GM18499 (cell line): ENCODE results near the gene TTC1.
"Not testable (repeated sequence)": the region's sequence is repeated elsewhere in the genome, so short reads cannot be mapped to it uniquely, and the experiment has no call there.

Source experiments
- ATAC-seq: cut with Tn5 transposase; IDR thresholded peaks from one replicate; pipeline ENCODE4 v1.9.1; 2021; ENCODE audit warnings: moderate number of reproducible peaks; ENCODE audit not compliant: insufficient read depth, unreplicated experiment

Gene TTC1

DNA sequence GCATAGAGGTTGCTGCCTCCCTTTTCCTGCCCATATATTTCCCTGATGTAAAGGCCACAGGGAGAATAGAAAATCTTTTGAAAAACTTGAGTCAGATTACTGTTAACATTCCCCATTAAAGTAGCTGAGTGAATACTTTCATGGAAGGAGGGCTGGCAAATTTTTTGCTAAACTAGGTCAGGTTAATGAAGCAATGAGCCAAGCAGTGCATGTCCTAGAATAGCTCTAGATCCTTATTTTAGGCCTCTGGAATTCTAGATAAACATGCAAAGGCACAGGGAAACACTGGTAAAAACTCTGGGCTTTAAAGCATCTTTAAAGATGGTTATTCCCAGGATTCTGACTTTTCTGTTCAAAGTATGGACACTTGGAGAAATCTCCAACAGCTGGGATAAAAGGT, 27.9 kb downstream of the TTC1 start:
- ATAC-seq, result no peak

DNA sequence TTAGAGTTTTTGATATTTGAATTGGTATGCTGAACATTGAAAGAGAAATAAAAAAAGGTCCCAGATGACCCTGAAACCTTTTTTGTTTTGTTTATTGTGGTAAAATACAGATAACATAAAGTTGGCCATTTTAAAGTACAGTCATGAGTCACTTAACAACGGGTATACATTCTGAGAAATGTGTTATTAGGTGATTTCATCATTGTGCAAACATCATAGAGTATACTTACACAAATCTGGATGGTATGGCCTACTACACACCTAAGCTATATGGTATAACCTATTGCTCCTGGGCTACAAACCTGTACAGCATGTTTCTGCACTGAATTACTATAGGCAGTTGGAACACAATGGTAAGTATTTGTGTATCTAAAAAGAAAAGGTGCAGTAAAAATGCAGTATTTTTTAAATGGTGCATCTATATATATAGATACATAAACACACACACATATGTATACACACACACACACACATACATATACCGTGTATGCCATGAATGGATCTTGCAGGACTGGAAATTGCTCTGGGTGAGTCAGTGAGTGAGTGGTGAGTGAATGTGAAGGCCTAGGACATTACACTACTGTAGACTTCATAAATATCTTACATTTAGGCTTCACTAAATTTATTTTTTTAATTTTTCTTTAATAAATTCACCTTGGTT, 31.0 kb downstream of the TTC1 start:
- no peak for ATAC-seq

DNA sequence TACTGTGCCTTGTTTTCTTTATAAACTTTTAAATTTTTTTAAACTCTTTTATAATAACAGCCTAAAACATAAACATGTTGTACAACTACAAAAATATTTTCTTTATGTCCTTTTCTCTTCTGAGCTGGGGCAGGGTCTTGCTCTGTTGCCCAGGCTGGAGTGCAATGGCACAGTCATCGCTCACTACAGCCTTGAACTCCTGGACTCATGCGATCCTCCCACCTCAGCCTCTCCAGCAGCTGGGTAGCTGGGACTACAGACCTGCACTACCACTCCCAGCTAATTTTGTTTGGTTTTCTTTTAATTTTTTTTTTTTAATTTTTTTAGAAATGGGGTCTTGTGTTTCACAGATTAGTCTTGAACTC, 31.5 kb downstream of the TTC1 start:
- no peak for ATAC-seq

DNA sequence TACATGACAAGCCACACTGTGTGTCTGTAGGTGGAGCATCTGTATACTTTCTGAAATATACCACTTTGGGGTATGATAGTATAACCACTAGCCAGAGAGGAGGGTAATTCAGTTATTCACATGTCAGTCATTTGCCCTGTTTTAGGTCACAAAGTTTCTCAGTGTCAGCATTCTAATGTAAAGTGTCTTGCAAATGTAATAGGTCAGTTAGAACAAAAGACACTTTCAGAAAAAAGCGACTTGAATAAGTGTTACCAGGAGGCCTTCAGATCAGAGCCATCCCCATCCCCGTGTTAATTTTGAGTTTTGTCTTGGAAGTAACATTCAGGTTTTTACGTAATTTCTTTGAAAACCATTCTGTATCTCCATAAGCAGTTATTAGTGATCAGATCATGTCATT, 33.7 kb downstream of the TTC1 start:
- ATAC-seq, result no peak

- no peak for ATAC-seq
Observed at GRCh38 chr5:160044391-160044804, 35.5 kb downstream of the TTC1 start.

GRCh38 chr5:160044967-160045366, 36.0 kb downstream of the TTC1 start:
- ATAC-seq, result no peak

DNA sequence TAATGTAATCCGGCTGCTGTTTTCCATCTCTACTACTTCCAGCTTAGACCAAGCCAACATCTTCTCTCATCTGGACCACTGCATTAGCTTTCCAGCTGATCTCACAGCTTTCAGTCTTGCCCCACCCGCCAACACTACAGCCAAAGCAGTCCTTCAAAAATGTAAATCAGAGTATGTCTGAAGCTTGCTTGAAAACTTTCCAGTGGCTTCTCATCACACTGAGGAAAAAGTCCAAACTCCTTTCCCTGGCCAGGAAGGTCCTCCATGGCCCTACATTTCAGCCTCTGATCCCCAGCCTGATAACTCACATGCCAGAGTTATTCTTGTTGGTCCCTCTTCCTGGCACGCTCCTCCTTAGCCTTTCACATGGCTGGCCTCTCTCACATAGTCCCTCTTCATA, 38.5 kb downstream of the TTC1 start:
- ATAC-seq, result no peak

- ATAC-seq, result no peak
Observed at GRCh38 chr5:160048131-160048530, 39.2 kb downstream of the TTC1 start.

GRCh38 chr5:160049099-160049498, 40.2 kb downstream of the TTC1 start:
- ATAC-seq, result no peak

DNA sequence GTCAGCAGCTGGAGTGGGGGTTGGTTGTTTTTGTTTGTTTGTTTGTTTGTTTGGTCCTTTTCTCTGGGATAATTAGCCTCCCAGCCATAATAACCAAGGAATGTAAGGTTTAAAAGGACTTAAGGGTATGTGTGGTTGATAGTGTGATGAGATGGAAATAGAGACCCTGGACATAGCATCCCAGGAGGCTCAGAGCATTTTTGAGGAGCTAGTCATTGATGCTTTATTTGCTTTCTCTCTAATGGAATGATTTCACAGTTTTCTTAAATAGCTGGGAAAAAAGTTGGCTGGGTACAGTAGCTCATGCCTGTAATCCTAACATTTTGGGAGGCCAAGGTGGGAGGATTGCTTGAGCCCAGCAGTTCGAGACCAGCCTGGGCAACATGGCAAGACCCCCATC, 45.1 kb downstream of the TTC1 start:
- no peak for ATAC-seq

DNA sequence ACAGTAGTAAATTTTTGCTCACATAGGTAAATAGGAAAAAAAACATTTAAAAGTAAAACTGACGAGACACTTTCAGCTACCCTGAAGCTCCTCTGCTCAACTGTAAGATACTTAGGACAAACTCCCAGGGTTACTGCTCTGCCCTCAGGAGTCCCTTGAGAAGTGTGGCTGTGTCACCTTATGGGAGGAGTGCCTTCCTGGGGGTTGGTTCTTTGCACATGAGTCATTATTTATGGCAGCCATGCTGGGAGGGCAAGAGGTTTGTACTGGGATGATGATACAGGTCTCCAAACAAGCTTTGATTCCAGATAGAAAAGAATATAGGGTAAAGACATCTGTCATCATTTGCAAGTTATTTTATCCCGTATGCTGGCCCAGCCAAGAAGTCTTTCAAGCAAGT, 45.9 kb downstream of the TTC1 start:
- no peak for ATAC-seq

GRCh38 chr5:160057256-160057655, 48.3 kb downstream of the TTC1 start:
- ATAC-seq, result no peak

GRCh38 chr5:160060001-160060400, 51.1 kb downstream of the TTC1 start:
- ATAC-seq, result no peak

- no peak for ATAC-seq
Observed at GRCh38 chr5:160061770-160062169, 52.8 kb downstream of the TTC1 start.

DNA sequence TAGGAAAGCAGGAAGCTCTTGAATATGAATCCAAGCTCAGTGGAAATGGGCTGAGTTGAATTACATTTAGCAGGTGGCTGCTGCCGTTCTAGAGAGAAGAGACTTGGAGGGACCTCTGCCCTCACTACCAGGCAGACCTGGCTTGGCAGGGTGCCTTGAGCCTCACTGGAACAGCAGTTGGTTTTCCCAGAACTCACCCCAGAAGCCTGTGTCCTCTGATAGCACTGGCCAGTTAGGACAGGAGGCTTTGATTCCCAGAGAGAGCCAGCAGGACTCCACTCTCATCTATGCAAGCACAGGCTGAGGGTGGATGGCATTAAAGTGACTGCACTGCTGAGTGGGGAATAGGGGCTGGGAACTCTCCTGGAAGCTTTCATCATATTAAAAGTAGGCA, 55.5 kb downstream of the TTC1 start:
- no peak for ATAC-seq

DNA sequence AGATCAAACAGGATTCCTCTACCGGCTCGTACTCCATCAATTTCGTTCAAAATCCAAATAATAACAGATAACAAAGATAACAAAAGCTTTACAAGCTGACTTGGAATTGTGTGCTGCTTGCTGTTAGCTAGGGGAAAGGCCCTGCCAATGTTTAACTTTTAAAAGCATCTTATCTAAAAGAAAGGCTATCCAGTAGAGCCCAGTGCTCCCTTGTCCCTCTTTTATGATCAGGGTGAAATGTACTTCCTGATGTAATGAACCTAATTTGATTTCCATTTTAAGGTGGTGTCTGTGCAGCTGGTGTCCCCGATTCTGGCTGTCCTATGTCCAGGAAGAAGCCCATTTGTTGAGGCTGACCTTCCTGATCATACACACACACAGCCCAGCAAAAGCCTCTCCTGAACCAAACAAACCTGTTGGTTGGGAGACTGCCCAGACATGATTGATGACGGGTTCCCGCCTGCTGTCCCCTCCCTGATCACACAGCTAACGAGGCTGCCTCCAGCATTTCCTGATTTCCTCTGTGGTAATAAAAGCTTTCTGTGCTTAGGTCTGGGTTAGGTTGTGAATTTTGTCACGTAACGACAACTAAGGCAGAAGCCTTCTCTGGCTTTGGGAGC, 56.2 kb downstream of the TTC1 start:
- no peak for ATAC-seq

GRCh38 chr5:160069120-160069519, 60.2 kb downstream of the TTC1 start:
- ATAC-seq, result not testable (repeated sequence)

GRCh38 chr5:160071516-160071915, 62.6 kb downstream of the TTC1 start:
- ATAC-seq, result no peak

DNA sequence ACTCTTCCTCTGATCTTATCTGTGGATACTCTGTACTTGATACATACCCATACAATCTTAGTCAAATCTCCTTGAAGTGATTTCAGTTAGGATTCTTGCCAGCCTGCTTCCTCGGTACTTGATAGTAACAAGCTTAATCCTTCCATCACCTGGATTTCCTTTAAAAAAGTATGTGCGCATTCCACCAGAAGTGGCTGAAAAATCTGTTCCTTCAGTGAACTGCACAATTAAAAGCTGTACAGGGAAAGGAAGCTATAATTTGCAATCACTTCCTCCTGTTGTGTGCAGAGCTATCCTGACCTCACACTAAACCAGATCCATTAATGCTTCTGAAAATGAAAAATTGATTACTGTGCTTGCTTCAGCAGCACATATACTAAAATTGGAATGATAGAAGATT, 63.0 kb downstream of the TTC1 start:
- ATAC-seq, result no peak

DNA sequence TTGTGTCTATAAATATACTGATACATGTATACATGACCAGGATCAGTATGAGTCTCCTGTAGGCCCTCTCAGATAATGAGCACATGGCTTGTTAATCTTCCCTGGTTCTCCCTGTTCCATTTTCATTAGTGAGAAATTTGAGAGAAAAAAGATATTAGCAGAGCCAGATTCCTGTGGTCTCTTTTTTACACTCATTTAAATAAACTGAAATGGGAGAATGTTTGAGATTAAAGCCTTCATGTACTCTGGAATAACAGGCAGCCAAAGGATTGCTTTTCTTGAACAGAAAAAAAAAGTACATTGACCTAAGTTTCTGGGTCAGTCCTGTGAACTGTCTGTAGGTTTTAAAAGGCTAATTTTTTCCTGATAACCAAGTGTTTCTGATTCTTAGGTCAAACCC, 66.1 kb downstream of the TTC1 start:
- no peak for ATAC-seq

DNA sequence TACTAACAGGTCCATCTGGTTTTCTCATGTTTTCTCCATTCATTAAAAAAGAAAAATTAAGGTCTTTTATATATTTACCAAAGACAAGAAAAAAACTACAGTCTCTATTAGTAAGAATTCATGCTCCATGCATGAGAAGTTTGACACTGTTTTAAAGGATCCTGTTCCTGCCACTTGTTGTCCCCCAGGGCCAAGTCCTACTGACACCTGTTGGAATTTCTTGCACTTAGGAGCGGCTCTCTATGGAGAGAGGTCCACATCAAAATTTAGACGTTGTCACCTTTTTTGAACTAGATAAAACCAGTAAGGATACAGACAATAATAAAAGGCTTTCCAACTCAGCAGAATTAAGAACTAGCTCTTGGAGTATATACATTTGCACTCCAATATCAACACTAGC, 68.1 kb downstream of the TTC1 start:
- ATAC-seq, result no peak

GRCh38 chr5:160079753-160080152, 70.8 kb downstream of the TTC1 start:
- no peak for ATAC-seq
